GM12878 (cell line): ENCODE results near the gene TSHZ2. TPM values are rescaled to one million over a fixed set of nuclear protein-coding genes. Genes with fewer than 3 reads are reported as not detected.

Experiments
- ATAC-seq: fragments of 200-7000 bp; cut with Tn5 transposase; 3 replicates; pipeline ENCODE4 v1.9.1; 2020; ENCODE audit warnings: mild to moderate bottlenecking, moderate library complexity
- BruUV-seq: library from RNA; stranded (reverse); fragments of 400-500 nt; replicated peaks from 2 replicates; lab custom pipeline; 2021; lab: Mats Ljungman, UMichigan
- CTCF ChIA-PET: fragments of 300-600 bp; sonication (Branson Sonifier 250); formaldehyde crosslinking; extraction: SDS; loops from one replicate; lab custom pipeline; 2021; ENCODE audit warnings: inconsistent platforms; lab: Yijun Ruan, JAX
- POLR2A ChIA-PET: fragments of 350-600 bp; formaldehyde crosslinking; extraction: SDS; loops from one replicate; lab custom pipeline; 2021; ENCODE audit warnings: inconsistent platforms; lab: Charles Lee
- RAD21 ChIA-PET: fragments of 300-600 bp; sonication (Branson Sonifier 250); formaldehyde crosslinking; loops from one replicate; lab custom pipeline; 2023; ENCODE audit warnings: antibody characterized with exemption; ENCODE audit not compliant: unreplicated experiment; lab: Charles Lee
- SMC1A ChIA-PET: fragments of 300-600 bp; sonication (Branson Sonifier 250); formaldehyde crosslinking; loops from one replicate; lab custom pipeline; 2023; ENCODE audit not compliant: unreplicated experiment, uncharacterized antibody; lab: Charles Lee
- DNase-seq: peaks from one replicate; pipeline ENCODE4 v3.0.0-alpha.2; 2011; ENCODE audit warnings: low read depth, low spot score
- FAIRE-seq: peaks from 3 replicates; lab custom pipeline; 2011; peaks lifted over from hg19 to GRCh38; lab: Jason Lieb, UNC
- H2AFZ ChIP-seq: 2 replicates; pipeline ENCODE4 v1.6.0; 2011; ENCODE audit warnings: low read depth, low read length, control low read depth; ENCODE audit not compliant: control insufficient read depth
- H3K27ac ChIP-seq: 2 replicates; pipeline ENCODE4 v1.5.1; 2011; ENCODE audit warnings: control low read depth; ENCODE audit not compliant: control insufficient read depth, insufficient read depth
- H3K27me3 ChIP-seq, 2 experiments: replicated peaks in 1 of 2; 2 replicates each; pipeline versions ENCODE4 v1.6.0 to v1.6.1; 2011; ENCODE audit warnings: low read length in 1 of 2; ENCODE audit not compliant: control insufficient read depth in 2 of 2, insufficient read depth in 2 of 2
- H3K36me3 ChIP-seq, 2 experiments: 2 replicates each; pipeline ENCODE4 v1.5.1; 2011; ENCODE audit warnings: low read length in 1 of 2; ENCODE audit not compliant: control insufficient read depth in 2 of 2, insufficient read depth in 2 of 2
- H3K4me1 ChIP-seq: 2 replicates; pipeline ENCODE4 v1.6.1; 2011; ENCODE audit warnings: mild to moderate bottlenecking, low read length, moderate library complexity, mixed read lengths; ENCODE audit not compliant: control insufficient read depth, insufficient read depth
- H3K4me2 ChIP-seq: 2 replicates; pipeline ENCODE4 v1.6.0; 2011; ENCODE audit warnings: control low read depth; ENCODE audit not compliant: control insufficient read depth, insufficient read depth
- H3K4me3 ChIP-seq: fragments of 200-600 bp; sonication (generic); 2 replicates; pipeline ENCODE4 v1.5.1; 2016
- H3K79me2 ChIP-seq: 2 replicates; pipeline ENCODE4 v1.6.0; 2011; ENCODE audit warnings: low read length; ENCODE audit not compliant: control insufficient read depth, insufficient read depth
- H3K9ac ChIP-seq: 2 replicates; pipeline ENCODE4 v1.8.0; 2011; ENCODE audit warnings: low read length, control low read depth, mixed read lengths; ENCODE audit not compliant: control insufficient read depth, insufficient read depth
- H3K9me3 ChIP-seq: replicated peaks from 3 replicates; pipeline ENCODE4 v1.5.1; 2011; ENCODE audit warnings: mild to moderate bottlenecking, low read length; ENCODE audit not compliant: control insufficient read depth, insufficient read depth
- H4K20me1 ChIP-seq: 2 replicates; pipeline ENCODE4 v1.6.0; 2011; ENCODE audit not compliant: control insufficient read depth, insufficient read depth
- ASH2L ChIP-seq: fragments of 300-600, 200-600 bp; sonication (generic); IDR thresholded peaks from 2 replicates; pipeline ENCODE4 v1.6.1; 2017; ENCODE audit warnings: low read depth, mild to moderate bottlenecking, borderline replicate concordance
- CEBPB ChIP-seq, 2 experiments: fragments of 150-350 bp in 1 of 2; IDR thresholded peaks; 2 replicates each; pipeline ENCODE4 v1.6.1; 2012 to 2014; ENCODE audit warnings: low read depth in 2 of 2, low read length in 2 of 2, borderline replicate concordance in 1 of 2, inconsistent platforms in 1 of 2
- CREM ChIP-seq: IDR thresholded peaks from 2 replicates; pipeline ENCODE4 v1.6.1; 2014; ENCODE audit warnings: antibody characterized with exemption, low read depth
- DPF2 ChIP-seq: fragments of 450-650 bp; IDR thresholded peaks from 2 replicates; pipeline ENCODE4 v1.6.1; 2017; ENCODE audit warnings: mild to moderate bottlenecking
- FOS ChIP-seq: IDR thresholded peaks from 3 replicates; pipeline ENCODE4 v1.6.1; 2011; ENCODE audit warnings: borderline replicate concordance; ENCODE audit not compliant: insufficient read length; ENCODE audit errors: extremely low read depth
- FOXM1 ChIP-seq: IDR thresholded peaks from 2 replicates; pipeline ENCODE4 v1.6.1; 2012; ENCODE audit warnings: low read depth, mild to moderate bottlenecking, inconsistent platforms, low read length, moderate library complexity
- NFYB ChIP-seq: IDR thresholded peaks from 2 replicates; pipeline ENCODE4 v1.6.1; 2011; ENCODE audit warnings: low read depth, mild to moderate bottlenecking, low read length, improper control_type of control experiment, moderate library complexity; ENCODE audit not compliant: insufficient read depth
- POLR2A ChIP-seq: IDR thresholded peaks from 2 replicates; pipeline ENCODE4 v1.6.1; 2011; ENCODE audit warnings: low read depth, mild to moderate bottlenecking, low read length
- POLR2AphosphoS2 ChIP-seq: IDR thresholded peaks from 2 replicates; pipeline ENCODE4 v1.6.1; 2011; ENCODE audit warnings: low read depth, mild to moderate bottlenecking, low read length, improper control_type of control experiment, moderate library complexity
- PRDM15 ChIP-seq: fragments of 450-650 bp; formaldehyde crosslinking; IDR thresholded peaks from 2 replicates; pipeline ENCODE4 v1.4.0; 2020; ENCODE audit warnings: mild to moderate bottlenecking, moderate library complexity
- RELB ChIP-seq: fragments of 450-650 bp; IDR thresholded peaks from 2 replicates; pipeline ENCODE4 v1.6.1; 2017; ENCODE audit warnings: low read depth, mild to moderate bottlenecking, moderate library complexity
- SMC3 ChIP-seq: IDR thresholded peaks from 2 replicates; pipeline ENCODE4 v1.6.1; 2011; ENCODE audit warnings: low read length, improper control_type of control experiment, borderline replicate concordance
- SPI1 ChIP-seq: IDR thresholded peaks from 2 replicates; pipeline ENCODE4 v1.6.1; 2011; ENCODE audit warnings: low read depth, mild to moderate bottlenecking, low read length, moderate library complexity, borderline replicate concordance; ENCODE audit not compliant: insufficient read depth
- ZNF24 ChIP-seq: fragments of 450-650 bp; IDR thresholded peaks from 2 replicates; pipeline ENCODE4 v1.6.1; 2017; ENCODE audit warnings: antibody characterized with exemption, mild to moderate bottlenecking
- ZZZ3 ChIP-seq: IDR thresholded peaks from 2 replicates; pipeline ENCODE4 v1.6.1; 2011; ENCODE audit warnings: low read depth; ENCODE audit not compliant: control insufficient read depth, insufficient read length
- WGBS: methylation state at CpG from one replicate; pipeline ENCODE4 v1.1.6; 2016; ENCODE audit warnings: low lambda C conversion rate; ENCODE audit not compliant: insufficient replicate concordance, insufficient coverage; ENCODE audit errors: missing lambda C conversion rate; 5-methylcytosine and 5-hydroxymethylcytosine counted together
- in situ Hi-C: fragments of 300-500 bp; cut with MboI; formaldehyde crosslinking; loops from 9 replicates; pipeline ENCODE4 v1.14.3; 2018; ENCODE audit warnings: mixed read lengths
- intact Hi-C: fragments of 100-400 bp; cut with micrococcal nuclease; formaldehyde crosslinking; loops from one replicate; pipeline ENCODE4 v1.14.2; 2022; ENCODE audit not compliant: unreplicated experiment
- polyA plus RNA-seq, 11 experiments: library from polyadenylated mRNA; depleted of rRNA in 4 of 11; unstranded in 6 of 11; stranded (reverse) in 5 of 11; fragments of >200 nt; fragmentation: Nextera tagmentation in 4 of 11; fragmentation: Illumina TruSeq in 1 of 11; extraction: Ambion mirVana in 4 of 11; extraction: Trizol in 1 of 11; gene quantifications; 1 replicate in 1 of 11; 2 replicates in 10 of 11; pipeline versions ENCODE4 v1.2.1 to v1.2.3, GENCODE V29; 2011 to 2016; ENCODE audit warnings: inconsistent platforms in 2 of 11, missing spikeins in 2 of 11, low read depth in 1 of 11
- total RNA-seq, 4 experiments: library from RNA; depleted of rRNA in 3 of 4; stranded (reverse); fragments of >200 nt in 3 of 4; fragmentation: Illumina TruSeq in 1 of 4; extraction: Trizol in 1 of 4; gene quantifications; 2 replicates each; pipeline versions ENCODE4 v1.2.1 to v1.2.3, GENCODE V29; 2013 to 2021
- TF ChIP-seq, protein P1 (sequence below): IDR thresholded peaks from 2 replicates; pipeline ENCODE4 v1.6.1; 2011; ENCODE audit warnings: low read depth, mild to moderate bottlenecking, low read length, moderate library complexity, borderline replicate concordance; ENCODE audit errors: extremely low read depth
- TF ChIP-seq, protein P2 (sequence below): fragments of 450-650 bp; IDR thresholded peaks from 2 replicates; pipeline ENCODE4 v1.6.1; 2016; ENCODE audit warnings: mild to moderate bottlenecking

The TSHZ2 gene
- total and polyA plus RNA-seq, 10 of the 15 experiments (the other 5 are each of a cell fraction or from before 2014, with no cell fraction given) = 0.01 to 0.86 (median 0.13) TPM; not detected in 2

- TF ChIP-seq ASH2L = no peak
- TF ChIP-seq POLR2A = no peak
Measured at GRCh38 chr20:53128004-53128403, 155.8 kb downstream of the TSHZ2 start (continued).

GRCh38 chr20:53129563-53129962, 157.4 kb downstream of the TSHZ2 start:
- DNase-seq (no peak), FAIRE-seq (no peak), ATAC-seq (no peak)
- intact Hi-C loops = no loop called here
- Histone ChIP-seq H3K27me3 (peaks cover 0 to 2% of the 10 kb centered on the region in 2 experiments; a peak in 1 of 4 replicates), H3K4me3 (no peak overlapping the region), H3K4me2 (no peak overlapping the region), H3K79me2 (no peaks in the 10 kb centered on the region), H3K9ac (no peak overlapping the region), H3K36me3 (no peaks in the 10 kb centered on the region), H2AFZ (no peak overlapping the region), H4K20me1 (no peaks in the 10 kb centered on the region), H3K27ac (no peak overlapping the region), H3K9me3 (no peaks in the 10 kb centered on the region), H3K4me1 (no peaks in the 10 kb centered on the region)
- ChIA-PET POLR2A (no interaction called here), CTCF (no interaction called here), SMC1A (interaction anchor here (0.5 kb wide), 1 partner anchor 299 kb away, joined by 3 read pairs; no protein-coding TSS in a partner anchor), RAD21 (no interaction called here)
- in situ Hi-C loops = no loop called here
- 79% methylated on average over 9 of the region's 9 CpGs for WGBS
- no TSS peak for BruUV-seq
- TF ChIP-seq FOS (no peak), RELB (no peak), PRDM15 (no peak), DPF2 (no peak), SPI1 (no peak), POLR2AphosphoS2 (no peak), NFYB (no peak), FOXM1 (no peak), CREM (no peak), SMC3 (no peak), CEBPB (IDR thresholded peaks at IDR 0.05; ENCODE audit: borderline replicate concordance in 1 of 2, low read depth in 2 of 2, low read length in 2 of 2) (no peak), ZZZ3 (no peak), ZNF24 (no peak)
- TF ChIP-seq, protein P1, sequence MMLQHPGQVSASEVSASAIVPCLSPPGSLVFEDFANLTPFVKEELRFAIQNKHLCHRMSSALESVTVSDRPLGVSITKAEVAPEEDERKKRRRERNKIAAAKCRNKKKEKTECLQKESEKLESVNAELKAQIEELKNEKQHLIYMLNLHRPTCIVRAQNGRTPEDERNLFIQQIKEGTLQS = no peak
- TF ChIP-seq, protein P2, sequence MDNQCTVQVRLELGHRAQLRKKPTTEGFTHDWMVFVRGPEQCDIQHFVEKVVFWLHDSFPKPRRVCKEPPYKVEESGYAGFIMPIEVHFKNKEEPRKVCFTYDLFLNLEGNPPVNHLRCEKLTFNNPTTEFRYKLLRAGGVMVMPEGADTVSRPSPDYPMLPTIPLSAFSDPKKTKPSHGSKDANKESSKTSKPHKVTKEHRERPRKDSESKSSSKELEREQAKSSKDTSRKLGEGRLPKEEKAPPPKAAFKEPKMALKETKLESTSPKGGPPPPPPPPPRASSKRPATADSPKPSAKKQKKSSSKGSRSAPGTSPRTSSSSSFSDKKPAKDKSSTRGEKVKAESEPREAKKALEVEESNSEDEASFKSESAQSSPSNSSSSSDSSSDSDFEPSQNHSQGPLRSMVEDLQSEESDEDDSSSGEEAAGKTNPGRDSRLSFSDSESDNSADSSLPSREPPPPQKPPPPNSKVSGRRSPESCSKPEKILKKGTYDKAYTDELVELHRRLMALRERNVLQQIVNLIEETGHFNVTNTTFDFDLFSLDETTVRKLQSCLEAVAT = no peak
